GM08714 (cell line): ENCODE data around the gene CHD1L.

Experiments used
- H3K4me3 ChIP-seq: fragments of 200-500 bp; sonication (Bioruptor generic); 2 replicates; pipeline ENCODE4 v1.5.1; 2014; ENCODE audit warnings: mild to moderate bottlenecking, low read length, inconsistent platforms
- ZNF274 ChIP-seq: IDR thresholded peaks from 2 replicates; pipeline ENCODE4 v1.6.1; 2012; ENCODE audit warnings: mild to moderate bottlenecking, low read depth, low read length

Gene CHD1L

DNA sequence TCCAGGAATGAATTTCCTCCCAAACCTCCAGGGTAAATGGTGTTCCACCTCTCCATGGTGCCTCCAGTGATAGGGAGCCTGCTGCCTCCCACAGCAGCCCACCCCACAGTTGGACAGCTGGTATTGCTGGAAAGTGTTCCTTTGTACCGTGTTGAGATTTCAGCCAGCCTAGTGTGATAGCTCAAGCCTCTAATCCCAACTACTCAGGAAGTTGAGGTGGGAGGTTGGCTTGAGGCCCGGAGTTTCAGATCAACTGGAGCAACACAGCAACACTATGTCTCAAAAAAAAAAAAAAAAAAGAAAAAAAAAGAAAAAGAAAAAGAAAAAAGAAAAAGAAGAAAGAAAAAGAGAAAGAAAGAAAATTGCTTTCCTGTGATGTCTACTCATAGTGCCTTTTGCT lies 96.1 kb downstream of the CHD1L start:
- no peak overlapping the region for H3K4me3 ChIP-seq
- no peak for TF ChIP-seq ZNF274

GRCh38 chr1:147341246-147341645 lies 98.8 kb downstream of the CHD1L start:
- no peak for TF ChIP-seq ZNF274
- H3K4me3 ChIP-seq, result no peak overlapping the region
